Calu3 (cell line): ENCODE data around the gene SHOC1. TPM values are rescaled to one million over a fixed set of nuclear protein-coding genes. Genes with fewer than 3 reads are reported as not detected.

ENCODE experiments used
- BruUV-seq: library from RNA; stranded (reverse); fragments of 400-500 nt; replicated peaks from 2 replicates; lab custom pipeline; 2021; lab: Mats Ljungman, UMichigan
- CTCF ChIA-PET: fragments of 300-600 bp; sonication (Branson Sonifier 250); formaldehyde crosslinking; loops from one replicate; lab custom pipeline; 2022; ENCODE audit warnings: antibody characterized with exemption; lab: Charles Lee
- DNase-seq: peaks from one replicate; pipeline ENCODE4 v3.0.0; 2022
- H3K27ac Mint-ChIP-seq: one replicate; pipeline ENCODE4 v1.8.0; 2022; ENCODE audit warnings: mixed read lengths; ENCODE audit not compliant: unreplicated experiment
- H3K27me3 Mint-ChIP-seq: one replicate; pipeline ENCODE4 v1.8.0; 2022; ENCODE audit warnings: mixed read lengths; ENCODE audit not compliant: unreplicated experiment
- H3K36me3 Mint-ChIP-seq: one replicate; pipeline ENCODE4 v1.8.0; 2022; ENCODE audit warnings: mild to moderate bottlenecking, moderate library complexity, mixed read lengths; ENCODE audit not compliant: insufficient read depth, unreplicated experiment
- H3K4me1 Mint-ChIP-seq: one replicate; pipeline ENCODE4 v1.8.0; 2022; ENCODE audit warnings: mild to moderate bottlenecking, low read depth, mixed read lengths; ENCODE audit not compliant: unreplicated experiment
- H3K4me3 Mint-ChIP-seq: one replicate; pipeline ENCODE4 v1.8.0; 2022; ENCODE audit warnings: mild to moderate bottlenecking, low read depth, moderate library complexity, mixed read lengths; ENCODE audit not compliant: unreplicated experiment
- H3K9me3 Mint-ChIP-seq: one replicate; pipeline ENCODE4 v1.8.0; 2022; ENCODE audit warnings: low read depth, mixed read lengths; ENCODE audit not compliant: unreplicated experiment
- intact Hi-C: fragments of 100-400 bp; cut with micrococcal nuclease; formaldehyde crosslinking; loops from one replicate; pipeline ENCODE4 v1.10.0; 2022; ENCODE audit not compliant: unreplicated experiment
- total RNA-seq: library from RNA; stranded (reverse); gene quantifications from 2 replicates; pipeline ENCODE4 v1.2.3, GENCODE V29; 2022
- TF ChIP-seq, protein P1 (sequence below): fragments of 200-600 bp; IDR thresholded peaks from one replicate; pipeline ENCODE4 v1.8.0; 2022; ENCODE audit warnings: antibody characterized with exemption; ENCODE audit not compliant: unreplicated experiment

SHOC1 gene
- total RNA-seq, 1 experiment from 2014 or later = not detected

GRCh38 chr9:111762556-111762955 lies 32.2 kb downstream of the SHOC1 start:
- CTCF ChIA-PET = no interaction called here
- no peak overlapping the region for H3K4me3 Mint-ChIP-seq
- no peaks in the 10 kb centered on the region for H3K9me3 Mint-ChIP-seq
- TF ChIP-seq, protein P1, sequence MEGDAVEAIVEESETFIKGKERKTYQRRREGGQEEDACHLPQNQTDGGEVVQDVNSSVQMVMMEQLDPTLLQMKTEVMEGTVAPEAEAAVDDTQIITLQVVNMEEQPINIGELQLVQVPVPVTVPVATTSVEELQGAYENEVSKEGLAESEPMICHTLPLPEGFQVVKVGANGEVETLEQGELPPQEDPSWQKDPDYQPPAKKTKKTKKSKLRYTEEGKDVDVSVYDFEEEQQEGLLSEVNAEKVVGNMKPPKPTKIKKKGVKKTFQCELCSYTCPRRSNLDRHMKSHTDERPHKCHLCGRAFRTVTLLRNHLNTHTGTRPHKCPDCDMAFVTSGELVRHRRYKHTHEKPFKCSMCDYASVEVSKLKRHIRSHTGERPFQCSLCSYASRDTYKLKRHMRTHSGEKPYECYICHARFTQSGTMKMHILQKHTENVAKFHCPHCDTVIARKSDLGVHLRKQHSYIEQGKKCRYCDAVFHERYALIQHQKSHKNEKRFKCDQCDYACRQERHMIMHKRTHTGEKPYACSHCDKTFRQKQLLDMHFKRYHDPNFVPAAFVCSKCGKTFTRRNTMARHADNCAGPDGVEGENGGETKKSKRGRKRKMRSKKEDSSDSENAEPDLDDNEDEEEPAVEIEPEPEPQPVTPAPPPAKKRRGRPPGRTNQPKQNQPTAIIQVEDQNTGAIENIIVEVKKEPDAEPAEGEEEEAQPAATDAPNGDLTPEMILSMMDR = no peak
- intact Hi-C loops = loop anchor here (5.0 kb wide), 4 partner anchors 55 to 600 kb away; no protein-coding TSS in a partner anchor
- no peak for DNase-seq
- H3K27me3 Mint-ChIP-seq = no peaks in the 10 kb centered on the region
- peak overlapping the region; percentile 47 for H3K27ac Mint-ChIP-seq
- H3K4me1 Mint-ChIP-seq = peaks cover 13% of the 10 kb centered on the region
- no peaks in the 10 kb centered on the region for H3K36me3 Mint-ChIP-seq
- no TSS peak for BruUV-seq

DNA sequence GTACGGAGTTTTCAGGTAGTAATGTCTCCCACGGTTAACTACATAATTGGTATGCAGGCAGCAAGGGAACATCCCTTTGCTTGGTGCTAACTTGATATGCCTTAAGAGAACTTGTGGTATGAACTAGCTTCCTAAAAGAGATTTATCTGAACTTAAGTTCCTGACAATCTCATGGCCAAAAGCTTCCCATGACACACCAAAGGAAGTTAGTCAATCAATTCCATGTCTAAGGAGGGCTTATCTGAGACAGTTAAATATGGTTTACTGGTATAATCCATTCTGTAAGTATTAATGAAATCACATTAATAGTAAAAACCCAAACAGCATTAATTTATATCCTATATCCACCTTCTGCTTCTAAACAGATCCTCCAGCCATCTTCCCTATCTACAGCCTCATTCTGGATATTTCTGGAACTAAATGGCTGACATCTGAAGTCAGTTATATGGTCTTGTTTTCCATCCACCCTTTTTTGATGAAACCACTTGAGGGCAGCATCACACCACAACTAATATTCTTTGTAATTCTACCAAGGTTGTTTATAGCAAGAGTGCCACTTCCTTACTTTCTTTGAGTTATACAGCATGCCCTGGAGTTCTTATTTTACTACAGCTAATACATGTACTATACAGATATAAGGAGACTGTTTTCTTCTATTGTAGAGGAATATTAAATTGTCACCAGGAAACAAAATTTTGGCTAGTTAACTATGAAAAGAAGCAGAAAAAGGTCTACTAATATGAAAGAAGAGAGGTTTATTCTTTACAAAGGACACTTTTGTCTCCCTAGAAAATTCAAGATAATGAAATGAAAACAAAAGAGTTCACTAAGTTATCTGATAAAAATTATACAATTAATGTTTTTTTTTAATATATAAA lies 34.7 kb downstream of the SHOC1 start:
- Mint-ChIP-seq H3K4me1 (peaks cover 13% of the 10 kb centered on the region), H3K27me3 (no peaks in the 10 kb centered on the region), H3K9me3 (no peaks in the 10 kb centered on the region), H3K27ac (peak overlapping the region; percentile 35), H3K36me3 (no peaks in the 10 kb centered on the region), H3K4me3 (no peak overlapping the region)
- intact Hi-C loops = loop anchor here (1.0 to 5.0 kb wide), 6 partner anchors 57 to 602 kb away; no protein-coding TSS in a partner anchor
- TF ChIP-seq, protein P1 = no peak
- CTCF ChIA-PET = interaction anchor here (0.7 to 1.5 kb wide), 2 partner anchors 315 kb away, joined by 5 to 8 read pairs; no protein-coding TSS in a partner anchor
- no TSS peak for BruUV-seq
- DNase-seq = peak; percentile 60

- intact Hi-C loops = no loop called here
- peaks cover 3% of the 10 kb centered on the region for H3K9me3 Mint-ChIP-seq
- no peak overlapping the region for H3K4me3 Mint-ChIP-seq
- no peaks in the 10 kb centered on the region for H3K27me3 Mint-ChIP-seq
- no peak for DNase-seq
- CTCF ChIA-PET = no interaction called here
- BruUV-seq = no TSS peak
- H3K36me3 Mint-ChIP-seq = no peaks in the 10 kb centered on the region
- H3K4me1 Mint-ChIP-seq = peaks cover 4% of the 10 kb centered on the region
- TF ChIP-seq, protein P1 = no peak
- H3K27ac Mint-ChIP-seq = no peak overlapping the region
These were observed 39.9 kb downstream of the SHOC1 start for GRCh38 chr9:111754800-111755199.

DNA sequence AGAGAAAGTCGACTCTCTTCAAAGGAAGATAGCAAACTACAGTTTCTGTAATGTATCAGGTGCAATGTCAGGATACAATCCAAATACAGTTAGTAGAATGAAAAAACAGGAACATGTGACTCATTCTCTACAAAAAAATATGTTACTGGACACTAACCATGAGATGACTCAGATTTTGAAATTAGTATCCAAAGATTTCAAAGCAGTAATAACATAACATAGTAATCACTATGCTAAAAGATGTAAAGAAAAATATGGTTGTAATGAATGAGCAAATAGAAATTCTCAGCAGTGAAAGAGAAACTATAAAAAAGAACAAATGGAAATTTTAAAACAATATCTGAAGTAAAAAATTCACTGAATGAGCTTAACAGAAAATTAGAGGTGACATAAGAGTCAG lies 42.3 kb downstream of the SHOC1 start:
- intact Hi-C loops = no loop called here

More for the DNA sequence above, 42.3 kb downstream of the SHOC1 start:
- Mint-ChIP-seq H3K27ac (no peak overlapping the region), H3K36me3 (no peaks in the 10 kb centered on the region), H3K27me3 (no peaks in the 10 kb centered on the region), H3K4me1 (no peaks in the 10 kb centered on the region), H3K9me3 (peaks cover 3% of the 10 kb centered on the region), H3K4me3 (no peak overlapping the region)
- CTCF ChIA-PET = no interaction called here
- TF ChIP-seq, protein P1 = no peak
- no TSS peak for BruUV-seq
- no peak for DNase-seq

Other genes with a start within 250 kb of the SHOC1 start
- 22.3 and 24.2 TPM in 2 replicates for gene PTGR1, start 195.3 kb downstream of the SHOC1 start, total RNA-seq
- 5.0 and 6.3 TPM in 2 replicates for gene DNAJC25, start 163.6 kb downstream of the SHOC1 start, total RNA-seq
- gene GNG10, start 133.3 kb downstream of the SHOC1 start, total RNA-seq = 17.8 and 21.5 TPM in 2 replicates
- 75.5 and 84.8 TPM in 2 replicates for gene UGCG, start 101.9 kb upstream of the SHOC1 start, total RNA-seq